ENCODE results near the gene MBD2. TPM values are rescaled to one million over a fixed set of nuclear protein-coding genes. Genes with fewer than 3 reads are reported as not detected.

Gene MBD2
- total RNA-seq, 1 experiment from 2014 or later: 79.1 TPM

- Histone ChIP-seq H4K20me1 (ENCODE audit: insufficient read depth) (peaks cover 14% of the 10 kb centered on the region; the same call in 1 of the 2 replicates), H3K4me2 (ENCODE audit: low read length) (no peak overlapping the region), H3K27me3 (ENCODE audit: insufficient read depth, low read length) (no peaks in the 10 kb centered on the region), H3K36me3 (ENCODE audit: control insufficient read depth in 1 of 2, insufficient read depth in 2 of 2, low read length in 2 of 2) (no peaks in the 10 kb centered on the region), H3K79me2 (ENCODE audit: insufficient read depth, low read length) (peaks cover 96% of the 10 kb centered on the region), H3K9me2 (ENCODE audit: insufficient read depth) (no peaks in the 10 kb centered on the region), H3K9ac (ENCODE audit: low read length) (no peak overlapping the region), H2AFZ (ENCODE audit: low read depth, low read length, poor library complexity, severe bottlenecking) (no peak overlapping the region), H3K4me1 (ENCODE audit: control insufficient read depth in 1 of 2, insufficient read depth in 2 of 2, low read length in 2 of 2) (no peaks in the 10 kb centered on the region), H3K4me3 (replicated peaks in 1 of 2; ENCODE audit: low read depth in 1 of 2, low read length in 2 of 2) (no peak overlapping the region), H3K9me3 (ENCODE audit: control insufficient read depth in 1 of 2, insufficient read depth in 1 of 2, low read depth in 1 of 2, low read length in 2 of 2) (no peaks in the 10 kb centered on the region), H3K27ac (ENCODE audit: low read depth, low read length) (no peak overlapping the region)
- POLR2A ChIA-PET: no interaction called here
- ATAC-seq (no peak), DNase-seq (ENCODE audit: low read depth, low spot score) (no peak)
- RAD21 ChIA-PET (ENCODE audit: low non-redundant PET in 1 of 2, low total read pairs in 2 of 2, uncharacterized antibody in 2 of 2, unreplicated experiment in 2 of 2): no interaction called here
- BruUV-seq (replicated peaks): no TSS peak
- TF ChIP-seq FOSL1 (IDR thresholded peaks at IDR 0.05; ENCODE audit: low read depth) (no peak), POLR2A (IDR thresholded peaks at IDR 0.05; ENCODE audit: borderline replicate concordance, extremely low read depth, insufficient read depth, insufficient read length) (no peak), SIN3A (IDR thresholded peaks at IDR 0.05; ENCODE audit: low read depth) (no peak), EZH2 (IDR thresholded peaks at IDR 0.05) (no peak), SP1 (IDR thresholded peaks at IDR 0.05; ENCODE audit: low read depth) (no peak), TCF7L2 (IDR thresholded peaks at IDR 0.05; ENCODE audit: borderline replicate concordance, extremely low read depth, insufficient read depth, insufficient read length) (no peak), JUND (IDR thresholded peaks at IDR 0.05) (no peak), ZNF274 (IDR thresholded peaks at IDR 0.05; ENCODE audit: low read depth, low read length) (no peak)
- intact Hi-C loops (cut with micrococcal nuclease): no loop called here
- CTCF ChIA-PET: no interaction called here
These were observed 9.4 kb downstream of the MBD2 start for GRCh38 chr18:54215069-54215468.

- RAD21 ChIA-PET (ENCODE audit: low non-redundant PET in 1 of 2, low total read pairs in 2 of 2, uncharacterized antibody in 2 of 2, unreplicated experiment in 2 of 2): no interaction called here
- intact Hi-C loops (cut with micrococcal nuclease): no loop called here
- no peak overlapping the region for H3K4me3 ChIP-seq (replicated peaks in 1 of 2; ENCODE audit: low read depth in 1 of 2, low read length in 2 of 2)
- POLR2A ChIA-PET: no interaction called here
- no peaks in the 10 kb centered on the region for H3K9me2 ChIP-seq (ENCODE audit: insufficient read depth)
- CTCF ChIA-PET: no interaction called here
- H3K4me2 ChIP-seq (ENCODE audit: low read length): no peak overlapping the region
- H2AFZ ChIP-seq (ENCODE audit: low read depth, low read length, poor library complexity, severe bottlenecking): no peak overlapping the region
- ATAC-seq: no peak
- no peaks in the 10 kb centered on the region for H3K4me1 ChIP-seq (ENCODE audit: control insufficient read depth in 1 of 2, insufficient read depth in 2 of 2, low read length in 2 of 2)
- H3K27me3 ChIP-seq (ENCODE audit: insufficient read depth, low read length): no peaks in the 10 kb centered on the region
- no peak overlapping the region for H3K27ac ChIP-seq (ENCODE audit: low read depth, low read length)
- no TSS peak for BruUV-seq (replicated peaks)
- H3K36me3 ChIP-seq (ENCODE audit: control insufficient read depth in 1 of 2, insufficient read depth in 2 of 2, low read length in 2 of 2): no peaks in the 10 kb centered on the region
- H3K9me3 ChIP-seq (ENCODE audit: control insufficient read depth in 1 of 2, insufficient read depth in 1 of 2, low read depth in 1 of 2, low read length in 2 of 2): no peaks in the 10 kb centered on the region
- H3K9ac ChIP-seq (ENCODE audit: low read length): no peak overlapping the region
- TF ChIP-seq RAD21 (IDR thresholded peaks at IDR 0.05; ENCODE audit: low read depth) (no peak), TCF7L2 (IDR thresholded peaks at IDR 0.05; ENCODE audit: borderline replicate concordance, extremely low read depth, insufficient read depth, insufficient read length) (no peak), YY1 (IDR thresholded peaks at IDR 0.05; ENCODE audit: extremely low read depth, insufficient replicate concordance, low read depth, low read length) (no peak), ZFX (IDR thresholded peaks at IDR 0.05) (no peak)
- TF ChIP-seq, protein P1, sequence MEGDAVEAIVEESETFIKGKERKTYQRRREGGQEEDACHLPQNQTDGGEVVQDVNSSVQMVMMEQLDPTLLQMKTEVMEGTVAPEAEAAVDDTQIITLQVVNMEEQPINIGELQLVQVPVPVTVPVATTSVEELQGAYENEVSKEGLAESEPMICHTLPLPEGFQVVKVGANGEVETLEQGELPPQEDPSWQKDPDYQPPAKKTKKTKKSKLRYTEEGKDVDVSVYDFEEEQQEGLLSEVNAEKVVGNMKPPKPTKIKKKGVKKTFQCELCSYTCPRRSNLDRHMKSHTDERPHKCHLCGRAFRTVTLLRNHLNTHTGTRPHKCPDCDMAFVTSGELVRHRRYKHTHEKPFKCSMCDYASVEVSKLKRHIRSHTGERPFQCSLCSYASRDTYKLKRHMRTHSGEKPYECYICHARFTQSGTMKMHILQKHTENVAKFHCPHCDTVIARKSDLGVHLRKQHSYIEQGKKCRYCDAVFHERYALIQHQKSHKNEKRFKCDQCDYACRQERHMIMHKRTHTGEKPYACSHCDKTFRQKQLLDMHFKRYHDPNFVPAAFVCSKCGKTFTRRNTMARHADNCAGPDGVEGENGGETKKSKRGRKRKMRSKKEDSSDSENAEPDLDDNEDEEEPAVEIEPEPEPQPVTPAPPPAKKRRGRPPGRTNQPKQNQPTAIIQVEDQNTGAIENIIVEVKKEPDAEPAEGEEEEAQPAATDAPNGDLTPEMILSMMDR (IDR thresholded peaks at IDR 0.05 in 2 of 3, conservative IDR thresholded peaks at IDR 0.05 in 1 of 3; ENCODE audit: borderline replicate concordance in 1 of 3, insufficient read depth in 1 of 3, low read depth in 2 of 3, low read length in 2 of 3): no peak
- TF ChIP-seq, protein P2, sequence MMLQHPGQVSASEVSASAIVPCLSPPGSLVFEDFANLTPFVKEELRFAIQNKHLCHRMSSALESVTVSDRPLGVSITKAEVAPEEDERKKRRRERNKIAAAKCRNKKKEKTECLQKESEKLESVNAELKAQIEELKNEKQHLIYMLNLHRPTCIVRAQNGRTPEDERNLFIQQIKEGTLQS (IDR thresholded peaks at IDR 0.05): no peak
- peaks cover 7% of the 10 kb centered on the region; the same call in 1 of the 2 replicates for H4K20me1 ChIP-seq (ENCODE audit: insufficient read depth)
- no peak for DNase-seq (ENCODE audit: low read depth, low spot score)
- H3K79me2 ChIP-seq (ENCODE audit: insufficient read depth, low read length): peaks cover 95% of the 10 kb centered on the region
These were observed 14.0 kb downstream of the MBD2 start for GRCh38 chr18:54210463-54210862.

Data from HCT116 (cell line).